ENCODE results near the gene AXL.

AXL gene

GRCh38 chr19:41233748-41234240 lies 14.8 kb downstream of the AXL start:
- Histone ChIP-seq H2AFZ (ENCODE audit: low read length) (no peak overlapping the region; the same call in 1 of the 2 replicates), H3K4me3 (ENCODE audit: low read length, poor library complexity, severe bottlenecking) (no peak overlapping the region), H3K36me3 (ENCODE audit: insufficient read depth, low read length) (no peaks in the 10 kb centered on the region), H3K4me1 (ENCODE audit: insufficient read depth, low read length, poor library complexity, severe bottlenecking) (no peaks in the 10 kb centered on the region), H3K27me3 (ENCODE audit: insufficient read depth, low read length, poor library complexity, severe bottlenecking) (no peaks in the 10 kb centered on the region), H3K79me2 (ENCODE audit: insufficient read depth, low read length) (no peaks in the 10 kb centered on the region), H4K20me1 (ENCODE audit: insufficient read depth, low read length, poor library complexity, severe bottlenecking) (no peaks in the 10 kb centered on the region), H3K9me2 (replicated peaks; ENCODE audit: low read depth, low read length) (no peaks in the 10 kb centered on the region), H3F3A (ENCODE audit: low read depth) (no peaks in the 10 kb centered on the region), H3K9ac (ENCODE audit: low read depth, low read length, poor library complexity, severe bottlenecking) (no peak overlapping the region), H3K4me2 (ENCODE audit: low read depth, low read length, poor library complexity, severe bottlenecking) (no peak overlapping the region), H3K9me3 (ENCODE audit: insufficient read depth, low read depth, low read length) (no peaks in the 10 kb centered on the region)
- TF ChIP-seq EZH2phosphoT487 (IDR thresholded peaks at IDR 0.05; ENCODE audit: borderline replicate concordance), result no peak
- no peak for TF ChIP-seq CTCF (conservative IDR thresholded peaks at IDR 0.05; ENCODE audit: low read length)

GRCh38 chr19:41234512-41235168 lies 15.6 kb downstream of the AXL start:
- TF ChIP-seq CTCF (conservative IDR thresholded peaks at IDR 0.05; ENCODE audit: low read length), result no peak
- TF ChIP-seq EZH2phosphoT487 (IDR thresholded peaks at IDR 0.05; ENCODE audit: borderline replicate concordance), result no peak
- no peaks in the 10 kb centered on the region for H3K9me3 ChIP-seq (ENCODE audit: insufficient read depth, low read depth, low read length)
- no peak overlapping the region for H2AFZ ChIP-seq (ENCODE audit: low read length)
- H3K27me3 ChIP-seq (ENCODE audit: insufficient read depth, low read length, poor library complexity, severe bottlenecking), result no peaks in the 10 kb centered on the region
- no peaks in the 10 kb centered on the region for H3K36me3 ChIP-seq (ENCODE audit: insufficient read depth, low read length)
- H3K4me1 ChIP-seq (ENCODE audit: insufficient read depth, low read length, poor library complexity, severe bottlenecking), result no peaks in the 10 kb centered on the region
- no peak overlapping the region for H3K4me3 ChIP-seq (ENCODE audit: low read length, poor library complexity, severe bottlenecking)
- H3K9me2 ChIP-seq (replicated peaks; ENCODE audit: low read depth, low read length), result no peaks in the 10 kb centered on the region
- H3K79me2 ChIP-seq (ENCODE audit: insufficient read depth, low read length), result no peaks in the 10 kb centered on the region
- no peak overlapping the region for H3K9ac ChIP-seq (ENCODE audit: low read depth, low read length, poor library complexity, severe bottlenecking)
- no peaks in the 10 kb centered on the region for H3F3A ChIP-seq (ENCODE audit: low read depth)
- no peaks in the 10 kb centered on the region for H4K20me1 ChIP-seq (ENCODE audit: insufficient read depth, low read length, poor library complexity, severe bottlenecking)
- no peak overlapping the region for H3K4me2 ChIP-seq (ENCODE audit: low read depth, low read length, poor library complexity, severe bottlenecking)

- Histone ChIP-seq H3K9me3 (ENCODE audit: insufficient read depth, low read depth, low read length) (no peaks in the 10 kb centered on the region), H3K4me3 (ENCODE audit: low read length, poor library complexity, severe bottlenecking) (no peak overlapping the region), H3K27me3 (ENCODE audit: insufficient read depth, low read length, poor library complexity, severe bottlenecking) (no peaks in the 10 kb centered on the region), H3F3A (ENCODE audit: low read depth) (no peaks in the 10 kb centered on the region), H3K36me3 (ENCODE audit: insufficient read depth, low read length) (no peaks in the 10 kb centered on the region), H4K20me1 (ENCODE audit: insufficient read depth, low read length, poor library complexity, severe bottlenecking) (no peaks in the 10 kb centered on the region), H3K9ac (ENCODE audit: low read depth, low read length, poor library complexity, severe bottlenecking) (no peak overlapping the region), H3K4me1 (ENCODE audit: insufficient read depth, low read length, poor library complexity, severe bottlenecking) (no peaks in the 10 kb centered on the region), H3K79me2 (ENCODE audit: insufficient read depth, low read length) (no peaks in the 10 kb centered on the region), H3K9me2 (replicated peaks; ENCODE audit: low read depth, low read length) (no peaks in the 10 kb centered on the region), H2AFZ (ENCODE audit: low read length) (no peak overlapping the region), H3K4me2 (ENCODE audit: low read depth, low read length, poor library complexity, severe bottlenecking) (no peak overlapping the region)
- TF ChIP-seq CTCF (conservative IDR thresholded peaks at IDR 0.05; ENCODE audit: low read length) (no peak), EZH2phosphoT487 (IDR thresholded peaks at IDR 0.05; ENCODE audit: borderline replicate concordance) (no peak)
Observed at GRCh38 chr19:41235480-41235879, 16.5 kb downstream of the AXL start.

All from Loucy (cell line).